ENCODE results near the gene EBLN1. TPM values are rescaled to one million over a fixed set of nuclear protein-coding genes. Genes with fewer than 3 reads are reported as not detected.

The EBLN1 gene
- total RNA-seq, 2 donors from 2014 or later: not detected

DNA sequence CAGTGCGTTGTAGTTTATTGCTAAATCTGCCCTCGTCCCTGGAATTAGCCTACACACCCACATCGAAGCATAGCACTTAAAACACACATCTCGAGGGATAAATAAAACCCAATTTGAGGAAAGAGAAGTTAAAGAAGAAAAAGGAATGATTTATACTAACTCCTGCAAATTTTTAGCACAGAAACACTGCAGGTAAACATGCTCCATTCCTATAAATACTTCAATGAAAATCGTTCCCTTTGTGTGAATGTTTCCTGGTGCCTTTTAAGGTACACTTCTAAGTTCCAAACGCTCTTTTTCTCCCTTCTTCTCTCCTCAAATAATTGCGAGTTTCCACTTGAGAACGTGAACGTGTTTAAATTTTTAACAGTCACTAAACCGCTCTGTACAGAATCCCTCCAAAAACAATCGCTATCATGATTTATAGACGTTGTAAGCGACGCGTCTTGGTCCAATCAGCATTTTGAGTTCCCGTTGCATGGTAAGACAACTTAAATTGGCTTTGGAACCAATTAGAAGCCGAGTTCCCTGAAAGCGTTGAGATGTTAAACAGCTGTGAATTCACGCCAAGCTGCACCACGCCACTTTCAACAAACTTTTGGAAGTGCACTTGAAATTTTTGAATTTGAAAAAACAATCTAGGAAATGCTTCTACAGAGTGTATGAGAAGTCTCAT lies 12.5 kb upstream of the EBLN1 start:
- H3K4me1 ChIP-seq: no peaks in the 10 kb centered on the region
- no peaks in the 10 kb centered on the region for H3K9me3 ChIP-seq
- H3K36me3 ChIP-seq: no peaks in the 10 kb centered on the region
- H3K27ac ChIP-seq: peak overlapping the region; percentile 92 to 96
- peak overlapping the region; percentile 62 to 75 for H3K4me3 ChIP-seq
- no peaks in the 10 kb centered on the region for H3K27me3 ChIP-seq
- no peak for TF ChIP-seq CTCF (IDR thresholded peaks at IDR 0.05)
- DNase-seq (ENCODE audit: low spot score): no peak

GRCh38 chr10:22229802-22230157 lies 12.0 kb upstream of the EBLN1 start:
- Histone ChIP-seq H3K4me1 (no peaks in the 10 kb centered on the region), H3K36me3 (no peaks in the 10 kb centered on the region), H3K9me3 (no peaks in the 10 kb centered on the region), H3K27me3 (no peaks in the 10 kb centered on the region), H3K4me3 (peak overlapping the region; percentile 62 to 75), H3K27ac (peak overlapping the region; percentile 92 to 96)
- DNase-seq (ENCODE audit: low spot score): no peak
- no peak for TF ChIP-seq CTCF (IDR thresholded peaks at IDR 0.05)

DNA sequence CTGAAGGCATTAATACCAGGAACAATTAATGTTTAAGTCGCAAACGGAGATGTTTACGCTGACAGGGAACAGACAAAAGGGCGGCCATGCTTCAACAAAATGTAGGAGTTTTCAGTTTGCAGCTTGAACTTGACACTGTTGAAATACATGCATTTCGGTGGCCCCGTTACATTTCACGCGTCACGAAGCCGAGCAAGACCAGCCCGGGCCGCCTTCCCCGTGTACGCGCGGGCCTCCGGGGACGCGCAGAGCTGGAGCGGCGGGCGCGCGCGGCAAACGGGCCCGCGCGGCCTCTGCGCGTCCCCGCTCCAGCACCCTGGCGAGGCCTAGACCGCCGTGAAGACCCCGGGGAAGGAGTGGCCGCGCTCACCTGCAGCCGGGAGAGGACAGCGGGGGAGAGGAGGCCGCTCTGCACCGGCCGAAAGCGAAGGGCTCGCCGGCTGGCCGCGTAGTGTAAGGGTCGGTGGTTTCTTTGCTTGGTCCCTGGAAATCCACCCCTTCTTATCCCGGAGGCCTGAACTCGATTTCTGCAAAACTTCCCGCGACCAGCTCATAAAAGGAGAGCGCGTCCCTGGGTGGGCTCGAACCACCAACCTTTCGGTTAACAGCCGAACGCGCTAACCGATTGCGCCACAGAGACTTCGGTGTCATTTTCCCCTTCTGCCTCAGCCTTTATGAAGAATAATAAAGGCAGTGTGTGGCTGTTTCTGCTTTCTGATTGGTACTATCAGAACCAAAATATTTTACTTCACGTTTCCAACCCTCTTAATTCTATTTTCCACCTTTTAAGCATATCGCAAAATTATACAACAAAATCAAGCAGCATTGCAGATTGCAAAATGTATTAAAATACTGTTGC lies 11.4 kb upstream of the EBLN1 start:
- Histone ChIP-seq H3K4me1 (no peaks in the 10 kb centered on the region), H3K36me3 (no peaks in the 10 kb centered on the region), H3K27ac (peak overlapping the region; percentile 92 to 96), H3K27me3 (no peaks in the 10 kb centered on the region), H3K9me3 (no peaks in the 10 kb centered on the region), H3K4me3 (peak overlapping the region; percentile 62 to 75)
- peak; percentile 92 for DNase-seq (ENCODE audit: low spot score)
- TF ChIP-seq CTCF (IDR thresholded peaks at IDR 0.05): no peak

GRCh38 chr10:22228167-22228938 lies 10.5 kb upstream of the EBLN1 start:
- TF ChIP-seq CTCF (IDR thresholded peaks at IDR 0.05): no peak
- Histone ChIP-seq H3K4me1 (no peaks in the 10 kb centered on the region), H3K27ac (peak overlapping the region; percentile 92 to 96), H3K4me3 (peak overlapping the region; percentile 62 to 75), H3K27me3 (no peaks in the 10 kb centered on the region), H3K9me3 (no peaks in the 10 kb centered on the region), H3K36me3 (no peaks in the 10 kb centered on the region)
- no peak for DNase-seq (ENCODE audit: low spot score)

- DNase-seq (ENCODE audit: low spot score): no peak
- Histone ChIP-seq H3K4me1 (no peaks in the 10 kb centered on the region), H3K27ac (no peak overlapping the region), H3K9me3 (no peaks in the 10 kb centered on the region), H3K4me3 (no peak overlapping the region), H3K36me3 (no peaks in the 10 kb centered on the region), H3K27me3 (no peaks in the 10 kb centered on the region)
- no peak for TF ChIP-seq CTCF (IDR thresholded peaks at IDR 0.05)
These were observed 8.8 kb upstream of the EBLN1 start for GRCh38 chr10:22226599-22226998.

Data from right atrium auricular region (tissue), 2 donors.